GM18508 (cell line): Measurements from ENCODE around the gene METRNL.
"Not testable (repeated sequence)": the region's sequence is repeated elsewhere in the genome, so short reads cannot be mapped to it uniquely, and the experiment has no call there.

Experiments
- ATAC-seq: cut with Tn5 transposase; IDR thresholded peaks from one replicate; pipeline ENCODE4 v1.9.1; 2021; ENCODE audit warnings: moderate number of reproducible peaks; ENCODE audit not compliant: insufficient read depth, unreplicated experiment

METRNL gene

GRCh38 chr17:83079352-83079747, at the start of gene METRNL:
TSS of gene METRNL (plus strand) at chr17:83079609. CDS start at chr17:83079816, 207 bp downstream.
- no peak for ATAC-seq

GRCh38 chr17:83030432-83030831, 49.0 kb upstream of the METRNL start:
- ATAC-seq: no peak

- ATAC-seq: no peak
These were observed 48.0 kb upstream of the METRNL start for GRCh38 chr17:83031321-83031945.

GRCh38 chr17:83031946-83032451, 47.4 kb upstream of the METRNL start:
- not testable (repeated sequence) for ATAC-seq

GRCh38 chr17:83032781-83033180, 46.6 kb upstream of the METRNL start:
- ATAC-seq: no peak

- no peak for ATAC-seq
These were observed 44.9 kb upstream of the METRNL start for GRCh38 chr17:83034525-83034924.

- no peak for ATAC-seq
These were observed 43.7 kb upstream of the METRNL start for GRCh38 chr17:83035722-83036121.

GRCh38 chr17:83036193-83036592, 43.2 kb upstream of the METRNL start:
- ATAC-seq: no peak

- no peak for ATAC-seq
These were observed 42.7 kb upstream of the METRNL start for GRCh38 chr17:83036666-83037065.

- ATAC-seq: no peak
These were observed 42.1 kb upstream of the METRNL start for GRCh38 chr17:83037084-83037873.

GRCh38 chr17:83037874-83038165, 41.6 kb upstream of the METRNL start:
- ATAC-seq: no peak

- not testable (repeated sequence) for ATAC-seq
These were observed 40.4 kb upstream of the METRNL start for GRCh38 chr17:83038983-83039382.

- no peak for ATAC-seq
These were observed 38.1 kb upstream of the METRNL start for GRCh38 chr17:83041305-83041704.

GRCh38 chr17:83042522-83043158, 36.8 kb upstream of the METRNL start:
- ATAC-seq: no peak

- not testable (repeated sequence) for ATAC-seq
These were observed 34.9 kb upstream of the METRNL start for GRCh38 chr17:83044479-83044878.

GRCh38 chr17:83046448-83047181, 32.8 kb upstream of the METRNL start:
- no peak for ATAC-seq

GRCh38 chr17:83047182-83047478, 32.3 kb upstream of the METRNL start:
- ATAC-seq: no peak

GRCh38 chr17:83047818-83048475, 31.5 kb upstream of the METRNL start:
- not testable (repeated sequence) for ATAC-seq

- ATAC-seq: no peak
These were observed 28.6 kb upstream of the METRNL start for GRCh38 chr17:83050651-83051395.
